ENCODE data around the gene FGF12.

DNA sequence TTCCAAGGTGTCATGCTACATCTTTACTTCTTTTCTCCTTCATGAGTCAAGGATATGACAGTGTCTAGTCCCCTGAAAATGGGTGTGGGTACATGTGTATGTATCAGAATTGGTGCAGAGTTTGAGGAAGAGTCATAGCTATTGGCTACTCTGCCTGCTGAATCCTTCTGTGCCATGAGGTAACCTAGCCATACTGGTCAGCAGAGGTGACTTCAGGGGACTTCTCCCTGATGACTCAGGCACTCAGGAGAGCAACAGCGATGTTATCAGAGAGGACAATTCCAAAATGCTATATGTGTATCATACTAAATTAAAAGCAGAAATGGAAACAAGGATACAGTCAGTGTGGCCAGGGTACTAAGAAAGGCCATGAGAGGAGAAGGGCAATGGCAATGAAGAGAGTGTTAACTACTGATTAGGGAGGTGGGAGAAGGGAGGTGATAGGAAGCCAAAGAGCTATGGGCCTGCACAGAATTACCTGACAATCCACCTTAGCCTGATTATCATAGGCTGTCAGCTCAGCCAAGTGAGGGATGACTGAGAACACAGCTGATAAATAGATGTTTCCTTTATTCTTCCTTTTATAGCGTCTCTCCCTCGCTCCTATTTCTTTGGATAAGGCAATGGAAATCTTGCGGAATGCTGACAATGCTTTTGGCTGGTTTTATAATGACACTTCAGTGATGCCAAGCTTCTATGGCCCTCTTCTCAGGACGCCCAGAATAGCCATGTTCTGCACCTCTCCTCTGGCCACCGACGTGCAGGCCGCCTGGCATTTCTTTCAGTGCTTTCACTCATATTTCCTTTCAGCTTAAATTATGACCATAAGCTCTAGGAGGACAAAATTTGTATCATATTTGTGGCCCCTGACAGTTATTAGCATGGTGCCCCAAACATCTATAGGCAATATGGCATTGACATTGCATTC is 90.6 kb downstream of the FGF12 start:
- no peak for TF ChIP-seq EP300 (IDR thresholded peaks at IDR 0.05)
- TF ChIP-seq POLR2A (IDR thresholded peaks at IDR 0.05) = no peak

Data from tibial nerve (tissue), 3 donors.